GM23338 (cell line): ENCODE measurements around the gene THSD4. TPM values are rescaled to one million over a fixed set of nuclear protein-coding genes. Genes with fewer than 3 reads are reported as not detected.

Experiments
- ATAC-seq: fragments of 200-7000 bp; cut with Tn5 transposase; 3 replicates; pipeline ENCODE4 v1.9.1; 2020
- DNase-seq: peaks from one replicate; pipeline ENCODE4 v3.0.0-alpha.2; 2015; ENCODE audit warnings: low spot score
- H2AFZ ChIP-seq: fragments of 200-600 bp; sonication (generic); 2 replicates; pipeline ENCODE4 v1.8.0; 2016; ENCODE audit warnings: antibody characterized with exemption, mild to moderate bottlenecking, moderate library complexity
- H3F3A ChIP-seq: fragments of 200-600 bp; sonication (generic); replicated peaks from 2 replicates; pipeline ENCODE4 v1.8.0; 2017; ENCODE audit warnings: antibody characterized with exemption, mixed run types, low read depth
- H3K27ac ChIP-seq: fragments of 200-600 bp; sonication (generic); 2 replicates; pipeline ENCODE4 v1.6.1; 2016; ENCODE audit warnings: low read depth
- H3K27me3 ChIP-seq: fragments of 200-600 bp; sonication (generic); 2 replicates; pipeline ENCODE4 v1.8.0; 2016; ENCODE audit warnings: mild to moderate bottlenecking, mixed run types, moderate library complexity; ENCODE audit not compliant: insufficient read depth
- H3K36me3 ChIP-seq: fragments of 200-600 bp; sonication (generic); 2 replicates; pipeline ENCODE4 v1.8.0; 2016; ENCODE audit warnings: mild to moderate bottlenecking; ENCODE audit not compliant: insufficient read depth
- H3K4me1 ChIP-seq: fragments of 200-600 bp; sonication (generic); 2 replicates; pipeline ENCODE4 v1.8.0; 2016; ENCODE audit warnings: mild to moderate bottlenecking, moderate library complexity; ENCODE audit not compliant: insufficient read depth
- H3K4me2 ChIP-seq: fragments of 200-600 bp; sonication (generic); 2 replicates; pipeline ENCODE4 v1.7.1; 2017; ENCODE audit warnings: mixed run types
- H3K4me3 ChIP-seq: fragments of 200-600 bp; sonication (generic); 2 replicates; pipeline ENCODE4 v1.6.1; 2016; ENCODE audit warnings: mixed run types
- H3K79me2 ChIP-seq: fragments of 200-600 bp; sonication (generic); replicated peaks from 2 replicates; pipeline ENCODE4 v1.8.0; 2017; ENCODE audit warnings: mild to moderate bottlenecking; ENCODE audit not compliant: insufficient read depth
- H3K9me2 ChIP-seq: fragments of 200-600 bp; sonication (generic); 2 replicates; pipeline ENCODE4 v1.8.0; 2017; ENCODE audit not compliant: insufficient read depth
- H4K20me1 ChIP-seq: fragments of 200-600 bp; sonication (generic); replicated peaks from 2 replicates; pipeline ENCODE4 v1.8.0; 2017; ENCODE audit warnings: mild to moderate bottlenecking; ENCODE audit not compliant: insufficient read depth
- H3K27ac Mint-ChIP-seq: 2 replicates; pipeline ENCODE4 v1.8.0; 2020; ENCODE audit warnings: inconsistent platforms, mild to moderate bottlenecking, moderate library complexity, mixed read lengths
- H3K27me3 Mint-ChIP-seq: 3 replicates; pipeline ENCODE4 v1.8.0; 2022; ENCODE audit warnings: low read depth, mild to moderate bottlenecking, moderate library complexity, mixed read lengths, inconsistent platforms; ENCODE audit not compliant: insufficient read depth, poor library complexity
- H3K36me3 Mint-ChIP-seq: 3 replicates; pipeline ENCODE4 v1.8.0; 2021; ENCODE audit warnings: low read depth, mild to moderate bottlenecking, inconsistent platforms, moderate library complexity, mixed read lengths
- H3K4me1 Mint-ChIP-seq: 3 replicates; pipeline ENCODE4 v1.8.0; 2020; ENCODE audit warnings: mild to moderate bottlenecking, inconsistent platforms, mixed read lengths
- H3K4me3 Mint-ChIP-seq: 3 replicates; pipeline ENCODE4 v1.8.0; 2021; ENCODE audit warnings: moderate library complexity, mild to moderate bottlenecking, inconsistent platforms, mixed read lengths
- H3K9me3 Mint-ChIP-seq: 3 replicates; pipeline ENCODE4 v1.8.0; 2020; ENCODE audit warnings: moderate library complexity, mild to moderate bottlenecking, inconsistent platforms, mixed read lengths
- CREB1 ChIP-seq: fragments of 250-450 bp; sonication (Bioruptor Pico); IDR thresholded peaks from 2 replicates; pipeline ENCODE4 v1.5.0; 2020; ENCODE audit warnings: low read depth, mild to moderate bottlenecking, moderate library complexity
- EZH2phosphoT487 ChIP-seq: fragments of 200-600 bp; sonication (generic); IDR thresholded peaks from one replicate; pipeline ENCODE4 v1.8.1; 2018; ENCODE audit warnings: antibody characterized with exemption; ENCODE audit not compliant: unreplicated experiment
- JUNB ChIP-seq: IDR thresholded peaks from one replicate; pipeline ENCODE4 v1.6.1; 2016; ENCODE audit warnings: antibody characterized with exemption; ENCODE audit not compliant: unreplicated experiment
- NANOG ChIP-seq: IDR thresholded peaks from 2 replicates; pipeline ENCODE4 v1.6.1; 2016; ENCODE audit warnings: antibody characterized with exemption, borderline replicate concordance
- POLR2AphosphoS5 ChIP-seq: IDR thresholded peaks from 2 replicates; pipeline ENCODE4 v1.6.1; 2016; ENCODE audit warnings: antibody characterized with exemption, low read depth
- STAT1 ChIP-seq: IDR thresholded peaks from one replicate; pipeline ENCODE4 v1.6.1; 2016; ENCODE audit warnings: antibody characterized with exemption; ENCODE audit not compliant: unreplicated experiment
- ZNF114 ChIP-seq: fragments of 250-450 bp; sonication (Bioruptor Pico); IDR thresholded peaks from 2 replicates; pipeline ENCODE4 v1.5.0; 2020; ENCODE audit warnings: mild to moderate bottlenecking, moderate library complexity
- ZNF331 ChIP-seq: fragments of 250-450 bp; sonication (Bioruptor Pico); IDR thresholded peaks from 2 replicates; pipeline ENCODE4 v1.5.0; 2020; ENCODE audit warnings: low read depth, mild to moderate bottlenecking, moderate library complexity
- polyA plus RNA-seq: library from polyadenylated mRNA; unstranded; fragments of >200 nt; fragmentation: Nextera tagmentation; extraction: Ambion mirVana; gene quantifications from 2 replicates; pipeline ENCODE4 v1.2.1, GENCODE V29; 2016
- total RNA-seq: library from RNA; depleted of rRNA; stranded (reverse); fragments of >200 nt; shearing (Covaris generic); gene quantifications from 2 replicates; pipeline ENCODE4 v1.2.3, GENCODE V29; 2014
- TF ChIP-seq, protein P1 (sequence below), 2 experiments: fragments of 200-600 bp in 1 of 2; sonication (generic) in 1 of 2; conservative IDR thresholded peaks; 2 replicates each; pipeline versions ENCODE4 v1.5.1 to v1.6.1; 2016 to 2017; ENCODE audit warnings: antibody characterized with exemption in 2 of 2, low read depth in 2 of 2, mild to moderate bottlenecking in 2 of 2, moderate library complexity in 1 of 2
- TF ChIP-seq, protein P2 (sequence below): fragments of 250-450 bp; sonication (Bioruptor Pico); IDR thresholded peaks from 2 replicates; pipeline ENCODE4 v1.5.0; 2020; ENCODE audit warnings: mild to moderate bottlenecking, moderate library complexity

The THSD4 gene
- total and polyA plus RNA-seq, 2 experiments from 2014 or later = 2.0 to 7.4 TPM

DNA sequence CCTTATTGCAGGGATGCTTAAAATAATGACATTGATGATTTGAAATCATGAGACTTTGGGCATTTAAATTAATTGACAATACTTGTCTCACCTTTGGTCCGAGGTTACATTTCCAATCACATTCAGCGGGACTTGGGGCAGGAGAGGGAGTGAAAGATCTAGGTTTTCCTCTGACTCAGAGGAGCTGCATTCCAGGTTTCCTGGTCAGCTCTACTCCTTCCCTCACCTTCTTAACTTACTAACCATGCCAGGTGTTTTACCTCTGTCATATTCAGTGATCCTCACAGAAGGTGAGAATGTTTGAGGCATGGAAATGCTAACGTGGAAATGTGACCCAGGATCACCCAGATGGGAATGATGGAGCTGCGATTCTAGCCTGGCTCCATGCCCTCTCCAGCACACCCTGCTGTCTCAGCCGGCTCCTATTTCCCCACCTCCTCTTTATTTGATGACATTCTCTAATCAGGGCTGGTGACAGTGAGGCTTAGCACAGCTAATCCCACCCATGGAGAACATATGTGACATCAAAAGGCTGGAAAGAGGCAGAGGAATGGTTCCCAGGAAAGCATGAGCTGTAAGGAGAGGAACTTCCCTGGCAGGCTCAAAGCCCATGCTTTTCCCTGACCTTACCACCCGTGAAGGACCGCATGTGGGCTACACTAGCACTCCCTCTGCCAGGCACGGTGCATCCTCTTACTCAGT, 38.7 kb downstream of the THSD4 start (continued):
- TF ChIP-seq, protein P1, sequence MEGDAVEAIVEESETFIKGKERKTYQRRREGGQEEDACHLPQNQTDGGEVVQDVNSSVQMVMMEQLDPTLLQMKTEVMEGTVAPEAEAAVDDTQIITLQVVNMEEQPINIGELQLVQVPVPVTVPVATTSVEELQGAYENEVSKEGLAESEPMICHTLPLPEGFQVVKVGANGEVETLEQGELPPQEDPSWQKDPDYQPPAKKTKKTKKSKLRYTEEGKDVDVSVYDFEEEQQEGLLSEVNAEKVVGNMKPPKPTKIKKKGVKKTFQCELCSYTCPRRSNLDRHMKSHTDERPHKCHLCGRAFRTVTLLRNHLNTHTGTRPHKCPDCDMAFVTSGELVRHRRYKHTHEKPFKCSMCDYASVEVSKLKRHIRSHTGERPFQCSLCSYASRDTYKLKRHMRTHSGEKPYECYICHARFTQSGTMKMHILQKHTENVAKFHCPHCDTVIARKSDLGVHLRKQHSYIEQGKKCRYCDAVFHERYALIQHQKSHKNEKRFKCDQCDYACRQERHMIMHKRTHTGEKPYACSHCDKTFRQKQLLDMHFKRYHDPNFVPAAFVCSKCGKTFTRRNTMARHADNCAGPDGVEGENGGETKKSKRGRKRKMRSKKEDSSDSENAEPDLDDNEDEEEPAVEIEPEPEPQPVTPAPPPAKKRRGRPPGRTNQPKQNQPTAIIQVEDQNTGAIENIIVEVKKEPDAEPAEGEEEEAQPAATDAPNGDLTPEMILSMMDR (conservative IDR thresholded peaks at IDR 0.05; ENCODE audit: low read depth in 2 of 2) = no peak
- no peak for TF ChIP-seq CREB1
- TF ChIP-seq JUNB = no peak
- no peak for TF ChIP-seq STAT1
- no peak for TF ChIP-seq POLR2AphosphoS5
- no peak for TF ChIP-seq ZNF114 (CRISPR knock-in tag)

DNA sequence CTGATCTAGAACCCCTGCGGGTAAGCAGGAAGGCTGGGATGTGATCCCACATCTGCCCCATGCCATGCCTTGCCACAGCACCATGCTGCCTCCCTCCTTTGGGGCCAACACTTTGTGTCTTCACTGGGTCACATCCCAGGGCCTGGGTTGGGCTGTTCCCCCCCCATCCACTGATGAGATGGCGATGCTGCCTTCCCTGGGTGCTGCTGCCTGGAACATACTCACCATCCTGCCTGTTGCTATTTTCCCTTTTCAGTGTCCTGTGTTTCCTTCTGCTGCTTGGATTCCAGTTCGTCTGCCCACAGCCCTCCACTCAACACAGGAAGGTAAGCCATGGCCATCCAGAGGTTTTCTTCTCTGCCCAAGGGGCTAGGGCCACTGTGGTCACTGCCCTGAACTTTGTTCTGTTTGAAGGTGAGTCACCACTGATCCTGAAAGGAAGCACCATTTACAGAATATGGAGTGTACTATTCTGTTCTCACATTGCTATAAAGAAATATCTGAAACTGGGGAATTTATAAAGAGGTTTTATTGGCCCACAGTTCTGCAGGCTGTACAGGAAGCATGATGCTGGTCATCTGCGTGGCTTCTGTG, 39.4 kb downstream of the THSD4 start:
- Histone ChIP-seq H3K27me3 (no peaks in the 10 kb centered on the region), H3K4me1 (no peaks in the 10 kb centered on the region), H2AFZ (no peak overlapping the region), H3K4me3 (no peak overlapping the region), H4K20me1 (no peaks in the 10 kb centered on the region; the same call in 1 of the 2 replicates), H3K36me3 (no peaks in the 10 kb centered on the region), H3K79me2 (no peaks in the 10 kb centered on the region), H3F3A (no peaks in the 10 kb centered on the region), H3K9me2 (no peaks in the 10 kb centered on the region; the same call in 1 of the 2 replicates), H3K27ac (no peak overlapping the region), H3K4me2 (no peak overlapping the region)
- H3K4me3 Mint-ChIP-seq = no peak overlapping the region
- no peak overlapping the region for H3K27ac Mint-ChIP-seq
- DNase-seq (no peak), ATAC-seq (no peak)
- no peaks in the 10 kb centered on the region; the same call in 2 of the 3 replicates for H3K9me3 Mint-ChIP-seq
- no peaks in the 10 kb centered on the region for H3K27me3 Mint-ChIP-seq
- H3K36me3 Mint-ChIP-seq = peaks cover 13% of the 10 kb centered on the region; the same call in 2 of the 3 replicates
- H3K4me1 Mint-ChIP-seq = peaks cover 11% of the 10 kb centered on the region; the same call in 2 of the 3 replicates
- TF ChIP-seq, protein P1 (conservative IDR thresholded peaks at IDR 0.05; ENCODE audit: low read depth in 2 of 2) = no peak
- no peak for TF ChIP-seq EZH2phosphoT487
- no peak for TF ChIP-seq ZNF331 (CRISPR knock-in tag)
- no peak for TF ChIP-seq JUNB
- TF ChIP-seq, protein P2, sequence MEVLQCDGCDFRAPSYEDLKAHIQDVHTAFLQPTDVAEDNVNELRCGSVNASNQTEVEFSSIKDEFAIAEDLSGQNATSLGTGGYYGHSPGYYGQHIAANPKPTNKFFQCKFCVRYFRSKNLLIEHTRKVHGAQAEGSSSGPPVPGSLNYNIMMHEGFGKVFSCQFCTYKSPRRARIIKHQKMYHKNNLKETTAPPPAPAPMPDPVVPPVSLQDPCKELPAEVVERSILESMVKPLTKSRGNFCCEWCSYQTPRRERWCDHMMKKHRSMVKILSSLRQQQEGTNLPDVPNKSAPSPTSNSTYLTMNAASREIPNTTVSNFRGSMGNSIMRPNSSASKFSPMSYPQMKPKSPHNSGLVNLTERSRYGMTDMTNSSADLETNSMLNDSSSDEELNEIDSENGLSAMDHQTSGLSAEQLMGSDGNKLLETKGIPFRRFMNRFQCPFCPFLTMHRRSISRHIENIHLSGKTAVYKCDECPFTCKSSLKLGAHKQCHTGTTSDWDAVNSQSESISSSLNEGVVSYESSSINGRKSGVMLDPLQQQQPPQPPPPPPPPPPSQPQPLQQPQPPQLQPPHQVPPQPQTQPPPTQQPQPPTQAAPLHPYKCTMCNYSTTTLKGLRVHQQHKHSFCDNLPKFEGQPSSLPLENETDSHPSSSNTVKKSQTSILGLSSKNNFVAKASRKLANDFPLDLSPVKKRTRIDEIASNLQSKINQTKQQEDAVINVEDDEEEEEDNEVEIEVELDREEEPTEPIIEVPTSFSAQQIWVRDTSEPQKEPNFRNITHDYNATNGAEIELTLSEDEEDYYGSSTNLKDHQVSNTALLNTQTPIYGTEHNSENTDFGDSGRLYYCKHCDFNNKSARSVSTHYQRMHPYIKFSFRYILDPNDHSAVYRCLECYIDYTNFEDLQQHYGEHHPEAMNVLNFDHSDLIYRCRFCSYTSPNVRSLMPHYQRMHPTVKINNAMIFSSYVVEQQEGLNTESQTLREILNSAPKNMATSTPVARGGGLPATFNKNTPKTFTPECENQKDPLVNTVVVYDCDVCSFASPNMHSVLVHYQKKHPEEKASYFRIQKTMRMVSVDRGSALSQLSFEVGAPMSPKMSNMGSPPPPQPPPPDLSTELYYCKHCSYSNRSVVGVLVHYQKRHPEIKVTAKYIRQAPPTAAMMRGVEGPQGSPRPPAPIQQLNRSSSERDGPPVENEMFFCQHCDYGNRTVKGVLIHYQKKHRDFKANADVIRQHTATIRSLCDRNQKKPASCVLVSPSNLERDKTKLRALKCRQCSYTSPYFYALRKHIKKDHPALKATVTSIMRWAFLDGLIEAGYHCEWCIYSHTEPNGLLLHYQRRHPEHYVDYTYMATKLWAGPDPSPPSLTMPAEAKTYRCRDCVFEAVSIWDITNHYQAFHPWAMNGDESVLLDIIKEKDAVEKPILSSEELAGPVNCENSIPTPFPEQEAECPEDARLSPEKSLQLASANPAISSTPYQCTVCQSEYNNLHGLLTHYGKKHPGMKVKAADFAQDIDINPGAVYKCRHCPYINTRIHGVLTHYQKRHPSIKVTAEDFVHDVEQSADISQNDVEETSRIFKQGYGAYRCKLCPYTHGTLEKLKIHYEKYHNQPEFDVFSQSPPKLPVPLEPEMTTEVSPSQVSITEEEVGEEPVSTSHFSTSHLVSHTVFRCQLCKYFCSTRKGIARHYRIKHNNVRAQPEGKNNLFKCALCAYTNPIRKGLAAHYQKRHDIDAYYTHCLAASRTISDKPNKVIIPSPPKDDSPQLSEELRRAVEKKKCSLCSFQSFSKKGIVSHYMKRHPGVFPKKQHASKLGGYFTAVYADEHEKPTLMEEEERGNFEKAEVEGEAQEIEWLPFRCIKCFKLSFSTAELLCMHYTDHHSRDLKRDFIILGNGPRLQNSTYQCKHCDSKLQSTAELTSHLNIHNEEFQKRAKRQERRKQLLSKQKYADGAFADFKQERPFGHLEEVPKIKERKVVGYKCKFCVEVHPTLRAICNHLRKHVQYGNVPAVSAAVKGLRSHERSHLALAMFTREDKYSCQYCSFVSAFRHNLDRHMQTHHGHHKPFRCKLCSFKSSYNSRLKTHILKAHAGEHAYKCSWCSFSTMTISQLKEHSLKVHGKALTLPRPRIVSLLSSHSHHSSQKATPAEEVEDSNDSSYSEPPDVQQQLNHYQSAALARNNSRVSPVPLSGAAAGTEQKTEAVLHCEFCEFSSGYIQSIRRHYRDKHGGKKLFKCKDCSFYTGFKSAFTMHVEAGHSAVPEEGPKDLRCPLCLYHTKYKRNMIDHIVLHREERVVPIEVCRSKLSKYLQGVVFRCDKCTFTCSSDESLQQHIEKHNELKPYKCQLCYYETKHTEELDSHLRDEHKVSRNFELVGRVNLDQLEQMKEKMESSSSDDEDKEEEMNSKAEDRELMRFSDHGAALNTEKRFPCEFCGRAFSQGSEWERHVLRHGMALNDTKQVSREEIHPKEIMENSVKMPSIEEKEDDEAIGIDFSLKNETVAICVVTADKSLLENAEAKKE = no peak
- no peak for TF ChIP-seq NANOG
- TF ChIP-seq ZNF114 (CRISPR knock-in tag) = no peak
